Measurements from ENCODE around the gene CDR2. TPM values are rescaled to one million over a fixed set of nuclear protein-coding genes. Genes with fewer than 3 reads are reported as not detected.

Gene CDR2
- total RNA-seq, 1 donor from 2014 or later = 16.2 TPM

DNA sequence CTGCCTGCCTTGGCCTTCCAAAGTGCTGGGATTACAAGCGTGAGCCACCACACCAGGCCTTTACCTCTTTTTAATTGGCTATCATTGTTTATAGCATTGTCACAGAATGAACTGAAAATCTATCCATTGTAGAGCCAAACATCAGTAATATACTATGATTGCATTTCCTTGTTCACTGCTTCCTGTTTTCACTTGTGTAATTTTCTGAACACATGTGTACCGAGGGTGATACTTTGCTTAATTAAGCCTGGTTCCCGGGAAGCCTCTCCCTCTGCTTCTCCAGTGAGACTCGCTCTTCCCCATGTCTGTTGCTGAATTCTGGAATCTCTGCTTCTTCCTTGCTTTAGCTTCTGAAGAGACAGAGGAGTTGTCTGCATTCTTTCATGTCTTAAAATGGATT is 44.1 kb downstream of the CDR2 start:
- no peak for ATAC-seq
- H3K4me1 ChIP-seq = peaks cover 6% of the 10 kb centered on the region

DNA sequence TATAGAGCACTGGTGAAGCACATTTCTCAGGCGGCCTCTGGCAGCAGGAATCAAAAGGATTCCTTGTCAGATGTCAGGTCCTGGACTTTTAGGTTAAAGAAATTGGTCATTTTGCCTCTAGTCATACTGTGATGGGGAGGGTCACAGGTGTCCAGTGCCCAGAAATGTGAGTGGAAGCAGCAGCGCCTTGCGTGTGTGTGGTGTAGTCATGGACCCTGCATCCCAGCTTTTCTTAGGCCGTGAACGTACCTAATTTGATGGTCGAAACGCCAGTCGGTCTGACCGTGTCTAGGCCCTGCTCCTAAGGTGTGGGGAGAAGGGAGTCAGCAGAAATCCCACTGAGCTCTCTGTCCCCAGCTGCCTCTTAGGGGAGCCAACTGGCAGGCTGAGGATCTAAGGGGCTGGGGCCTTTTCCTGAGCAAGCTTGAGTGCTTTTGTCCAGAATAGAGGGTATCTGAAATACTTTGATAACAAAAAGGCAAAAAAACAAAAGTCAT is 45.2 kb downstream of the CDR2 start:
- H3K4me1 ChIP-seq = peaks cover 6% of the 10 kb centered on the region
- H3K9me3 ChIP-seq = no peaks in the 10 kb centered on the region
- H3K27me3 ChIP-seq (ENCODE audit: low read depth) = no peaks in the 10 kb centered on the region
- H3K4me3 ChIP-seq = no peak overlapping the region
- ATAC-seq (no peak), DNase-seq (no peak)
- H3K36me3 ChIP-seq = peaks cover 95% of the 10 kb centered on the region
- TF ChIP-seq, protein P1, sequence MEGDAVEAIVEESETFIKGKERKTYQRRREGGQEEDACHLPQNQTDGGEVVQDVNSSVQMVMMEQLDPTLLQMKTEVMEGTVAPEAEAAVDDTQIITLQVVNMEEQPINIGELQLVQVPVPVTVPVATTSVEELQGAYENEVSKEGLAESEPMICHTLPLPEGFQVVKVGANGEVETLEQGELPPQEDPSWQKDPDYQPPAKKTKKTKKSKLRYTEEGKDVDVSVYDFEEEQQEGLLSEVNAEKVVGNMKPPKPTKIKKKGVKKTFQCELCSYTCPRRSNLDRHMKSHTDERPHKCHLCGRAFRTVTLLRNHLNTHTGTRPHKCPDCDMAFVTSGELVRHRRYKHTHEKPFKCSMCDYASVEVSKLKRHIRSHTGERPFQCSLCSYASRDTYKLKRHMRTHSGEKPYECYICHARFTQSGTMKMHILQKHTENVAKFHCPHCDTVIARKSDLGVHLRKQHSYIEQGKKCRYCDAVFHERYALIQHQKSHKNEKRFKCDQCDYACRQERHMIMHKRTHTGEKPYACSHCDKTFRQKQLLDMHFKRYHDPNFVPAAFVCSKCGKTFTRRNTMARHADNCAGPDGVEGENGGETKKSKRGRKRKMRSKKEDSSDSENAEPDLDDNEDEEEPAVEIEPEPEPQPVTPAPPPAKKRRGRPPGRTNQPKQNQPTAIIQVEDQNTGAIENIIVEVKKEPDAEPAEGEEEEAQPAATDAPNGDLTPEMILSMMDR (IDR thresholded peaks at IDR 0.05) = no peak
- intact Hi-C loops (cut with DNase I) = no loop called here
- no peak overlapping the region for H3K27ac ChIP-seq

More for the DNA sequence above, 44.1 kb downstream of the CDR2 start:
- H3K27ac ChIP-seq = no peak overlapping the region
- H3K9me3 ChIP-seq = no peaks in the 10 kb centered on the region
- TF ChIP-seq, protein P1 (IDR thresholded peaks at IDR 0.05) = no peak
- no peak overlapping the region for H3K4me3 ChIP-seq
- no peak for DNase-seq
- no peaks in the 10 kb centered on the region for H3K27me3 ChIP-seq (ENCODE audit: low read depth)
- intact Hi-C loops (cut with DNase I) = no loop called here
- H3K36me3 ChIP-seq = peaks cover 95% of the 10 kb centered on the region

DNA sequence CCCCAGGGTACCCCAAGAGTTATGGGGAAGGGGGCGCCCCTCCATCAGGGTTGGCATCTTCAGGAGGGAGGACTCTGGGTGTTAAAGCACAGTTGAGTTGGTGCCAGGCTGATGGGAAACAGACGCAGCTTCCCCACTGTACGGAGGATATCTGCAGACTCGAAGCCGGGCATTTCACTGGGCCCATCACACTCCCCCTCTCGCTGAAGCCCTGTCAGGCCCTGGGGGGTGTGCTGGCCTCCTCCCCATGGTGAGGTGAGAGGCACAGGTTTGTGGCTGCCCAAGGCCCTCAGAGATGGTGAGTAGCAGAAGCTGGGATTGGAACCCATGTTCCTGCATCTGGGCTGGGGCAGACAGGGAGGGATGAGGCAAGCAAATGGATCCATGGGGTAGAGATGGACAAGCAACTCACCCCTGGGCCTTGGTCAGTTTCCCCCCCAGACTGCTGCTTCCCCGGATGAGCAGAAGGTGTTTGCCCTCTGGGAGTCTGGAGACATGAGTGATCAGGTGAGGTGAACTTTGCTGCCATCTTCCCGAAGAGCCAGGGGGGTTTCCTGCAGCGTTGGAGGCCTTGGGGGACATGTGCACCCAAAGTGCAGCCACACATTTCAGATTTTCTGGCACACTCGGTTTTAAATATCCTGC is 46.2 kb downstream of the CDR2 start:
- H3K36me3 ChIP-seq = peaks cover 95% of the 10 kb centered on the region
- no peak overlapping the region for H3K27ac ChIP-seq
- H3K9me3 ChIP-seq = no peaks in the 10 kb centered on the region
- TF ChIP-seq, protein P1 (IDR thresholded peaks at IDR 0.05) = no peak
- no peak for DNase-seq
- peaks cover 6% of the 10 kb centered on the region for H3K4me1 ChIP-seq
- no peak for ATAC-seq
- intact Hi-C loops (cut with DNase I) = no loop called here
- H3K27me3 ChIP-seq (ENCODE audit: low read depth) = no peaks in the 10 kb centered on the region
- no peak overlapping the region for H3K4me3 ChIP-seq

DNA sequence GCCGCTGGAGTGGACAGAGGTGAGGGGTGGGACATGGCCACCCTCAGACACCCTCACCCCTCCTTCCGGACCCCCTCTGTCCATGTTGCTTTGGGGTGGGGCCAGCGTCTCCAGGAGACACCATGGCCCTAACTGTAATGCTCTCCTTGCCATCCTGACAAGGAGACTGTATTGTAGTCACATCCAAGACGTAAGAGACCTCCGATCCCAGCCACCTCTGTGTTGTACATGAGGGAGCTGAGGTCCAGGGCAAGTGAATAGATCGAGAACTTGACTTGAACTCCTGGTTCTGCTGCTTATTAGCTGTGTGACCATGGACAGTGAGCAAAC is 47.0 kb downstream of the CDR2 start:
- Histone ChIP-seq H3K36me3 (peaks cover 94% of the 10 kb centered on the region), H3K9me3 (no peaks in the 10 kb centered on the region), H3K27ac (no peak overlapping the region), H3K27me3 (ENCODE audit: low read depth) (no peaks in the 10 kb centered on the region), H3K4me1 (peaks cover 6% of the 10 kb centered on the region), H3K4me3 (no peak overlapping the region)
- TF ChIP-seq, protein P1 (IDR thresholded peaks at IDR 0.05) = no peak
- DNase-seq = no peak
- ATAC-seq = no peak
- intact Hi-C loops (cut with DNase I) = no loop called here

DNA sequence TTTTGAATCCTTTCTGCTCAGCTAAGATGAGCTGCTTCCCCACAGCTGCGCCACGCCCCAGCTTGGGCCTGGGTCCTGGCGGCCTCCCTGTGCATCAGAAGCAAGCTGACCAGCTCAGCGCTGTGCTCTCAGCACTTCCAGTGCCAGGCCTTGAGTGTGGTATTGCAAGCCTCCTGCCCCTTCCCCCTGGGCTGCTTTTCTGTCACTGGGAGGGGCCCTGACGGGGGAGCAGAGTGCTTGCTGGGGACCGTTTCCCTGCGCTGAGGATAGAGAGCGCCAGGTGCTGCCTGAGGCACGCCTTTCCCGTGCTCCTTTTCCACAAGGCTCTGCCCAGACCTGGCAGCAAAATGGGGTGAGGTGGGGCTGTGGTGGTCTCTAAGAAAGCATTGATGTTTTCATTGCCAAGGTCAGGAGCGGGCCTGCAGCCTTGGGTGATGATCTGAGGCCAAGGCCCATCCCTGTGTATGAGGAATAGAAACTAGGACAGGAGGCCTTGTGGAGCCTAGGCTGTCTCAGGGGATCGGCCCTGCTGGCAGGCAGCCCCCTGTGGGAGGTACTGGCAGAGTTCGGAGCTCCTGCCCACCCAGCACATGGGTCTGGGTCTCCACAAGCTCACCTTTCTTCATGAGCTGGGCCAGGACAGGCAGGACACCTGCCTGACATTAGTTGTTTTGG is 47.5 kb downstream of the CDR2 start:
- intact Hi-C loops (cut with DNase I) = no loop called here
- ATAC-seq (no peak), DNase-seq (no peak)
- TF ChIP-seq, protein P1 (IDR thresholded peaks at IDR 0.05) = no peak
- Histone ChIP-seq H3K27ac (no peak overlapping the region), H3K27me3 (ENCODE audit: low read depth) (no peaks in the 10 kb centered on the region), H3K9me3 (no peaks in the 10 kb centered on the region), H3K36me3 (peaks cover 93% of the 10 kb centered on the region), H3K4me1 (peaks cover 6% of the 10 kb centered on the region), H3K4me3 (no peak overlapping the region)
